Measurements from ENCODE around the gene ATP6V0C. TPM values are rescaled to one million over a fixed set of nuclear protein-coding genes. Genes with fewer than 3 reads are reported as not detected.
"Not testable (repeated sequence)": the region's sequence is repeated elsewhere in the genome, so short reads cannot be mapped to it uniquely, and the experiment has no call there.

ATP6V0C gene
- total and polyA plus RNA-seq, 9 donors = 12.5 to 141 (median 119) TPM

DNA sequence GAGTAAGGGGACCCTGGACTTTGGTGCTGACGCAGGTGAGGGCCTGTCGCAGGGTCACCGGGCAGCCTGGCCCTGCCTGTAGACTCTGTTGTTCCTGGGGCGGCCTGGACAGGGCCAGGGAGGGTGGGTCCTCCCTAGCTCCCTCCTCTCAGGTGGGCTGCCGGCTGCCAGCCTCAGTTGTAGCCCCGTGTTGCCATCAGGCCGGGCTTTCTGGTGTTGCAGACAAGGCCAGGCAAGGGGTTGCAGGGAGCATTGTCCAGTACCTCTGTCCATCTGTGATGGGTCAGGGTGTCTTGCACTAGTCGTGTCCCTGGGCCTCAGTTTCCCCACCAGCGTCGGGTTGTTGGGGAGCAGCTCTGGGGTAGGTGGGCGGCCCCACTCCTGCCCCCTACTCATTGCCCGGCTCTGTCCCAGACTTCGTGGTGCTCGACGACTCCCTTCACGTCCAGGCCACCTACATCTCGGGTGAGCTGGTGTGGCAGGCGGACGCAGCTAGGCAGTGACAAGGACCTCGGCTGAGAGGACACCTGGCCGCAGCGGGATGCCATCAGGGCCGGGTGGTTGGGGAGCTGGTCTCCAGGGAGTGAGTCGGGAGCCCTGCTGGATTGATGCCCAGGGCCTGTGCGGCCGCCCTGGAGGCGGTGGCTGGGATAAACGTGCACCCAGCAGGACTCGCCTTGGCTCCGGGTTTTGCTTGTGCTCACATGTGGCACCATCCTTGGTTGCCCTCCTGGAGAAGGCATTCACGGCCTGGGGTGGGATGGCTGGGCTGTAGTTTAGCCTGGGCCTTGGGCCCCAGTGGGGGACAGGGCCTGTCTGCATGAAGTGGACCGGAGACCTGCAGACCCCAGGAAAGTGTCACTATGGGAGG lies 15.5 kb downstream of the ATP6V0C start:
- 83% methylated on average over 29 of the region's 32 CpGs for WGBS (ENCODE audit: insufficient coverage)
- H3K4me3 ChIP-seq (ENCODE audit: low read length) = no peak overlapping the region
- no peak overlapping the region for H3K27ac ChIP-seq (ENCODE audit: low read length)
- peaks cover 48% of the 10 kb centered on the region for H3K36me3 ChIP-seq (ENCODE audit: control insufficient read depth, insufficient read depth, low read length)
- peaks cover 19% of the 10 kb centered on the region for H3K4me1 ChIP-seq (ENCODE audit: control insufficient read depth, insufficient read depth, low read length)
- no peak for DNase-seq
- H3K27me3 ChIP-seq (ENCODE audit: control insufficient read depth, insufficient read depth, low read length) = no peaks in the 10 kb centered on the region
- no peaks in the 10 kb centered on the region for H3K9me3 ChIP-seq (replicated peaks; ENCODE audit: control insufficient read depth, low read depth, low read length)

- no peaks in the 10 kb centered on the region for H3K9me3 ChIP-seq (replicated peaks; ENCODE audit: control insufficient read depth, low read depth, low read length)
- 83% methylated on average over 13 of the region's 15 CpGs for WGBS (ENCODE audit: insufficient coverage)
- no peak for DNase-seq
- H3K4me3 ChIP-seq (ENCODE audit: low read length) = no peak overlapping the region
- no peaks in the 10 kb centered on the region for H3K27me3 ChIP-seq (ENCODE audit: control insufficient read depth, insufficient read depth, low read length)
- peaks cover 19% of the 10 kb centered on the region for H3K4me1 ChIP-seq (ENCODE audit: control insufficient read depth, insufficient read depth, low read length)
- H3K27ac ChIP-seq (ENCODE audit: low read length) = no peak overlapping the region
- peaks cover 40% of the 10 kb centered on the region for H3K36me3 ChIP-seq (ENCODE audit: control insufficient read depth, insufficient read depth, low read length)
Observed at GRCh38 chr16:2529961-2530628, 16.3 kb downstream of the ATP6V0C start.

DNA sequence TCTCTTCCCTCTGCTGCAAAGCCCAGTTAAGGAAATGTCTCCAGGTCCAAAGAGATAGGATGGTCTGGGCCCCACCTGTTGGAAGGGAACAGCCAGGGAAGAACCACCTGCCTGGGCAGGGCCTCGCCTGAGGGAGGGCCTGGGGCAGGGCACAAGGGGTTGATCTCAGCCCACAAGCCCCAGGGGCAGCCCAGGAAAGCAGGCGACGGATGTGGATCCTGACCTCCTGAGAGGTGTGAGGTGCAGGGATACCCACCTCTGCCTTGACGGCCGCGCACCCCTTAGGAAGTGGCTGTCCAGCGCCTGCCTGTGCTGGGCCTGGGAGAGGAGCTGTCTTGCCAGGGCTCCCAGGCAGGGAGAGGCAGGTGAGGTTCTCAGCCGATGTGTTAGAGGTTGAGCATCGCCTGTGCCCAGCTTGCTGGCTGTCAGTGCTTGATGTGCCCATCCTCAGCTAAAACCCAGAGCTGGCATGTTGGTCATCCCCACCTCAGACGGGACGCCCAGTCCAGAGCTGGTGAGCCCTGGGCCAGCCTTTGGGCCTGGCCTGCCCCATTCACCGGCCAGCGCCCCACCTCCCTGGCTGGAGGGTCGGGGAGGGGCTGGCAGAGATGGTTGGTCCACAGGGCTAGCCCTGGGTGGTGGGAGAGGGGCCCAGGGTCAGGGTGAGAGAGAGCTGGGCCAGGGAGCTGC lies 17.0 kb downstream of the ATP6V0C start:
- 84% methylated on average over 13 of the region's 14 CpGs for WGBS (ENCODE audit: insufficient coverage)
- peak overlapping the region; percentile 90 for H3K27ac ChIP-seq (ENCODE audit: low read length)
- H3K4me1 ChIP-seq (ENCODE audit: control insufficient read depth, insufficient read depth, low read length) = peaks cover 22% of the 10 kb centered on the region
- H3K27me3 ChIP-seq (ENCODE audit: control insufficient read depth, insufficient read depth, low read length) = no peaks in the 10 kb centered on the region
- no peak overlapping the region for H3K4me3 ChIP-seq (ENCODE audit: low read length)
- no peaks in the 10 kb centered on the region for H3K9me3 ChIP-seq (replicated peaks; ENCODE audit: control insufficient read depth, low read depth, low read length)
- DNase-seq = peak; percentile 28
- H3K36me3 ChIP-seq (ENCODE audit: control insufficient read depth, insufficient read depth, low read length) = peaks cover 39% of the 10 kb centered on the region

DNA sequence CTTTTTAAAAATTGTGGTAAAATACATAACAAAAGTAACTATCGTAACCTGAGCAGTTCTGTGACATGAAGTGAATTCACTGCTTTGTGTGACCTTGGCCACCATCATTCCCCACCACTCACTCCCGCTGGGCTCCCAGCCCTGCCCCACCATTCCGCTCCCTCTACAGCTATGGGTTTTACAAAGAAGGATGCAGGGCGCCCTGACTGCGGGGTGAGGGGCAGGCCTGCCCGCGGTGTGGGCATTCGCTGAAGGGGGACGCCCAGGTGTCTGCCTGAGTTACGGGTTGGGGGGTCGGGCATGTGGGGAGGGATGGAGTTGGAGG lies 17.6 kb downstream of the ATP6V0C start, which contains the start of gene CEMP1:
Gene CEMP1, minus strand, starts transcription at position 38 of the 325 bp plus-strand sequence. CDS start 335 bp downstream, outside the sequence.
- no peak for DNase-seq
- Histone ChIP-seq H3K4me3 (ENCODE audit: low read length) (peak within 1 kb of the TSS; percentile 71), H3K27ac (ENCODE audit: low read length) (peak within 1 kb of the TSS; percentile 92), H3K4me1 (ENCODE audit: control insufficient read depth, insufficient read depth, low read length) (peaks cover 27% of the 10 kb centered on the region), H3K27me3 (ENCODE audit: control insufficient read depth, insufficient read depth, low read length) (no peaks in the 10 kb centered on the region), H3K9me3 (replicated peaks; ENCODE audit: control insufficient read depth, low read depth, low read length) (no peaks in the 10 kb centered on the region), H3K36me3 (ENCODE audit: control insufficient read depth, insufficient read depth, low read length) (peaks cover 34% of the 10 kb centered on the region)
- 1% methylated on average over 9 of the region's 11 CpGs for WGBS (ENCODE audit: insufficient coverage)

DNA sequence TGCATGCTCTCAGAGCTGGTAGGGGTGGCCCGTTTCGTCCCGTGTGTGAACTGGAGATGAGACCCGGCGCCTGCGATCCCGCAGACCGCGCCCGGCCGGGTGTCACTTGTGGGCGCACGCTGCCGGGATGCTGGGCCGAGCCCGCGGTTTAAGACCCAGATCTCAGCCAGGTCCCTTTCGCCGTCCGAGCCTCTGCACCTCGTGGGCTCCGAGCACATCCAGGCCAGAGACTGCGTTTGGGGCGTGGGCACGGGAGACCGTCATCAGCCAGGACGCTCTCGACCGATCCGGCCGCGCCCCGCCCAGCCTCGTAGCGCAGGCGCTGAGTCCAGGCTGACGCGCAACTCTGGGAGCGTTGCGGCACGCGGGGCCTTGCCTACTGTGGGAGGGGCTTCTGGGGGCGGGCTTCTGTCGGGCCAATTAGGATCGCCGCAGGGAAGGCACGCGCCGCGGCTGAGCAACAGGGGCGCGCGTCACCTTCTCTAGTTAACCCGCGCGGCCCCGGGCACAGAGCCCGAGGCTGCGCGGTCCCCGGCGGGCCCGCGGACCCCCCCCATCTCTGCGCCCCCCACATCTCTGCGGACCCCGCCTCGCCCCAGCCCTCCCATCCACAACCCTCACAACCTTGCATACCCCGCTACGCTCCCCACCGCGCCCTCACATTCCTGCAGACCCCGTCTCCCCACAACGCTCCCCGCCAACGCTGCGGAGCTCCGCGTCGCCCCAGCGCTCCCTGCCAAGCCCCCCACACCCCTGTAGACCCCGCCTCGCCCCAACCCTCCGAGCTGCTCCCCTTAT lies 18.1 kb downstream of the ATP6V0C start:
- Histone ChIP-seq H3K27me3 (ENCODE audit: control insufficient read depth, insufficient read depth, low read length) (no peaks in the 10 kb centered on the region), H3K36me3 (ENCODE audit: control insufficient read depth, insufficient read depth, low read length) (peaks cover 31% of the 10 kb centered on the region), H3K4me1 (ENCODE audit: control insufficient read depth, insufficient read depth, low read length) (peaks cover 29% of the 10 kb centered on the region), H3K27ac (ENCODE audit: low read length) (peak overlapping the region; percentile 92), H3K4me3 (ENCODE audit: low read length) (peak overlapping the region; percentile 71), H3K9me3 (replicated peaks; ENCODE audit: control insufficient read depth, low read depth, low read length) (no peaks in the 10 kb centered on the region)
- under 1% methylated on average over 76 of the region's 84 CpGs for WGBS (ENCODE audit: insufficient coverage)
- peak; percentile 99 for DNase-seq

- peak; percentile 75 for DNase-seq
Observed at GRCh38 chr16:2532494-2533141, 18.9 kb downstream of the ATP6V0C start.

GRCh38 chr16:2533142-2533755 lies 19.5 kb downstream of the ATP6V0C start:
- peak overlapping the region; percentile 71 for H3K4me3 ChIP-seq (ENCODE audit: low read length)
- H3K36me3 ChIP-seq (ENCODE audit: control insufficient read depth, insufficient read depth, low read length) = peaks cover 18% of the 10 kb centered on the region
- 59% methylated on average over 7 of the region's 16 CpGs for WGBS (ENCODE audit: insufficient coverage)
- DNase-seq = peak; percentile 13
- peaks cover 34% of the 10 kb centered on the region for H3K4me1 ChIP-seq (ENCODE audit: control insufficient read depth, insufficient read depth, low read length)
- H3K9me3 ChIP-seq (replicated peaks; ENCODE audit: control insufficient read depth, low read depth, low read length); H3K27me3 ChIP-seq (ENCODE audit: control insufficient read depth, insufficient read depth, low read length): not testable (repeated sequence)
- H3K27ac ChIP-seq (ENCODE audit: low read length) = peak overlapping the region; percentile 92

More at GRCh38 chr16:2532494-2533141, 18.9 kb downstream of the ATP6V0C start:
- Histone ChIP-seq H3K27me3 (ENCODE audit: control insufficient read depth, insufficient read depth, low read length) (no peaks in the 10 kb centered on the region), H3K9me3 (replicated peaks; ENCODE audit: control insufficient read depth, low read depth, low read length) (no peaks in the 10 kb centered on the region), H3K4me3 (ENCODE audit: low read length) (peak overlapping the region; percentile 71), H3K36me3 (ENCODE audit: control insufficient read depth, insufficient read depth, low read length) (peaks cover 24% of the 10 kb centered on the region), H3K4me1 (ENCODE audit: control insufficient read depth, insufficient read depth, low read length) (peaks cover 34% of the 10 kb centered on the region), H3K27ac (ENCODE audit: low read length) (peak overlapping the region; percentile 92)
- WGBS (ENCODE audit: insufficient coverage) = under 1% methylated on average over 30 of the region's 37 CpGs

- H3K27ac ChIP-seq (ENCODE audit: low read length) = no peak overlapping the region
- H3K27me3 ChIP-seq (ENCODE audit: control insufficient read depth, insufficient read depth, low read length) = no peaks in the 10 kb centered on the region
- DNase-seq = no peak
- H3K4me3 ChIP-seq (ENCODE audit: low read length) = no peak overlapping the region
- H3K36me3 ChIP-seq (ENCODE audit: control insufficient read depth, insufficient read depth, low read length) = peaks cover 11% of the 10 kb centered on the region
- no peaks in the 10 kb centered on the region for H3K9me3 ChIP-seq (replicated peaks; ENCODE audit: control insufficient read depth, low read depth, low read length)
- peaks cover 34% of the 10 kb centered on the region for H3K4me1 ChIP-seq (ENCODE audit: control insufficient read depth, insufficient read depth, low read length)
- 89% methylated on average over 9 of the region's 11 CpGs for WGBS (ENCODE audit: insufficient coverage)
Observed at GRCh38 chr16:2533912-2534311, 20.2 kb downstream of the ATP6V0C start.

DNA sequence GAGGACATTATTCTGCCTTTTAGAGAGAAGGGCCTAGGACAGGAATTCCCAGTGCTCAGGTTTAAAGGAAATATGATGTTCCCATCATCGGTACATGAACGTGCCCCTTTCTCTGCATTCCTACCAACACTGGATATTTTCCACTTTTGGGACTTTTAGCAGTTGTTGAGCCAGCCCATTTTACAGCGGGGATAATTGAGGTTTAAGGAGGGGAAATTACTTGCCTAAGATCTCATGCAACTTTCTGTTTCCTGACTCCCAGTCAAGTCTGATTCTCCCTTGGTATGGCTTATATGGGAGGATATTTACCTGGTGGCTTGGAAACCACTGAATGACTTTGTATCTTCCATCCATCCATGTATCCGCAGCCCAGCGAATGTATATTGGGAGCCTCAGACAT lies 20.6 kb downstream of the ATP6V0C start:
- H3K27me3 ChIP-seq (ENCODE audit: control insufficient read depth, insufficient read depth, low read length); H3K4me3 ChIP-seq (ENCODE audit: low read length); H3K9me3 ChIP-seq (replicated peaks; ENCODE audit: control insufficient read depth, low read depth, low read length); H3K36me3 ChIP-seq (ENCODE audit: control insufficient read depth, insufficient read depth, low read length); DNase-seq; H3K27ac ChIP-seq (ENCODE audit: low read length): not testable (repeated sequence)
- peaks cover 39% of the 10 kb centered on the region for H3K4me1 ChIP-seq (ENCODE audit: control insufficient read depth, insufficient read depth, low read length)
- no CpG with 5 or more reads among the region's 5 CpGs for WGBS (ENCODE audit: insufficient coverage)
